HG03066 (cell line): ENCODE results near the gene CD74.

Source experiments
- ATAC-seq: cut with Tn5 transposase; IDR thresholded peaks from one replicate; pipeline ENCODE4 v1.9.1; 2021; ENCODE audit warnings: low read depth; ENCODE audit not compliant: unreplicated experiment

The CD74 gene

DNA sequence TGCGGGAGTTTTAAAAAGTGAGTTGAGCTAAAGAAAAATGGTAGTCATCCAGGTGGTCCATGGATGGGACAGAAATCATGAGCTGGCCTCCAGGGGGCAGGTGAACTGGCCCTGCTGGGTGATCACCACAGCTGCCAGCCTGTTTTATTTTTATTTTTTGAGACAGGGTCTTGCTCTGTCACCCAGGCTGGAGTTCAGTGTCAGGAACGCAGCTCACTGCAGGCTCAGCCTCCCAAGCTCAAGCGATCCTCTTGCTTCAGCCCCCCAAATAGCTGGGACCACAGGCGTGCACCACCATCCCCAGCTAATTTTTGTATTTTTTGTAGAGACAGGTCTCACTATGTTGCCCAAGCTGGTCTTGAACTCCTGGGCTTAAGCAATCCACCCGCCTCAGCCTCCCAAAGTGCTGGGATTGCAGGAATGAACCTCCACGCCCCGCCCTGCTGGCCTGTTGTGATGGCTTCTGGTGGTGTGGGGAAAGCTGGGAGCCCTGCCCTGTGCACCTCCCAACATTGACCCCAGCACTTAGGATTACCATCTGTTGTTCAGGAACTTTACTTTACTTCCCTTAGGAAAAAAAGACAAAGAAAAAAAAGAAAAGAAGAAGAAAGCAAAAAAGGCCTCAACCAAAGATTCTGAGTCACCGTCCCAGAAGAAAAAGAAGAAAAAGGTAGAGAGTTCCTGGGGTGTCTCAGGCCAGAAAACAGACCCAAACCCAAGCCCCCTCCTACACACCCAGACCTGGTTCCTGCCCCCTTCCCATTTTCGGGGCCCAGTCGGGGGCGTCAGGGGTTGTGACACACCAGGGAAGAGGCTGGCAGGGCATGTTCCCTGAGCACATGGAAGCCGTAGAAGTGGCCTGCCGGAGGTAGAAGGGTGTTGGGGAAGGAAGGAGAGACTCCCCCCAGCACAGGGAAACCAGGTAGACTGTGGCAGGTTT is 14.7 kb downstream of the CD74 start:
- no peak for ATAC-seq

DNA sequence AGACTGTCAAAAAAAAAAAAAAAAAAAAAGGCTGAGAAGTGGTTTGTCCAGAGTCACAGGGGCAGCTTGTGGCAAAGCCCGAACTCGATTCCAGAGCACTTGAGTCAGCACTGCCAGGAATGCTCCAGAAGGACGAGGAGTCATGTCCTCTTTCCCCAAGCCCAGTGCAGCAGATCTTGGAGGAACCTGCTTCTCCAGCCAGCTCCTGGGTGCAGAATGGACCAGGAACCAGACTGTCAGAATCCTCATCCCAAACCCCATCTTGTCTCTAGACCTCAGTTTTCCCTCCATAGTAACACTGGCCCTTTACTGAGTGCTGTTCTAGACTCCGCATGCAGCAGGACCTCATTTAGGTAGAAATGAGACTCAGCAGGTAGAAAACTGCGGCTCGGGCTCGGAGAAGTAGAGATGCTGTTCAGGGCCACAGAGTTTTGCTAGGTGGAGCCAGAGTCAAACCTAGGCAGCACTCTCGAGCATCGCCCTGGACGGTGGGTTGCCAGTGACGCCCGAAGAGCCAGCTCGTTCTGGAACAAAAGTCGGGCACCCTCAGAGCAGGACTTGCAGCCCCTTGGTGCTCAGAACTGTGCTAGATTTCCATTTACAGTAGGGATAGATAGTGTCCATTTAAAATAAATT is 15.4 kb downstream of the CD74 start:
- ATAC-seq: no peak

DNA sequence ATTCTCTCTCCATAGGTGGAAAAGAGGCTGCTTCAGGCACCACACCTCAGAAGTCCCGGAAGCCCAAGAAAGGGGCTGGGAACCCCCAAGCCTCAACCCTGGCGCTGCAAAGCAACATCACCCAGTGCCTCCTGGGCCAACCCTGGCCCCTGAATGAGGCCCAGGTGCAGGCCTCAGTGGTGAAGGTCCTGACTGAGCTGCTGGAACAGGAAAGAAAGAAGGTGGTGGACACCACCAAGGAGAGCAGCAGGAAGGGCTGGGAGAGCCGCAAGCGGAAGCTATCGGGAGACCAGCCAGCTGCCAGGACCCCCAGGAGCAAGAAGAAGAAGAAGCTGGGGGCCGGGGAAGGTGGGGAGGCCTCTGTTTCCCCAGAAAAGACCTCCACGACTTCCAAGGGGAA is 16.4 kb downstream of the CD74 start:
- ATAC-seq: no peak

- ATAC-seq: no peak
These were observed 17.1 kb downstream of the CD74 start for GRCh38 chr5:150395688-150395975.

DNA sequence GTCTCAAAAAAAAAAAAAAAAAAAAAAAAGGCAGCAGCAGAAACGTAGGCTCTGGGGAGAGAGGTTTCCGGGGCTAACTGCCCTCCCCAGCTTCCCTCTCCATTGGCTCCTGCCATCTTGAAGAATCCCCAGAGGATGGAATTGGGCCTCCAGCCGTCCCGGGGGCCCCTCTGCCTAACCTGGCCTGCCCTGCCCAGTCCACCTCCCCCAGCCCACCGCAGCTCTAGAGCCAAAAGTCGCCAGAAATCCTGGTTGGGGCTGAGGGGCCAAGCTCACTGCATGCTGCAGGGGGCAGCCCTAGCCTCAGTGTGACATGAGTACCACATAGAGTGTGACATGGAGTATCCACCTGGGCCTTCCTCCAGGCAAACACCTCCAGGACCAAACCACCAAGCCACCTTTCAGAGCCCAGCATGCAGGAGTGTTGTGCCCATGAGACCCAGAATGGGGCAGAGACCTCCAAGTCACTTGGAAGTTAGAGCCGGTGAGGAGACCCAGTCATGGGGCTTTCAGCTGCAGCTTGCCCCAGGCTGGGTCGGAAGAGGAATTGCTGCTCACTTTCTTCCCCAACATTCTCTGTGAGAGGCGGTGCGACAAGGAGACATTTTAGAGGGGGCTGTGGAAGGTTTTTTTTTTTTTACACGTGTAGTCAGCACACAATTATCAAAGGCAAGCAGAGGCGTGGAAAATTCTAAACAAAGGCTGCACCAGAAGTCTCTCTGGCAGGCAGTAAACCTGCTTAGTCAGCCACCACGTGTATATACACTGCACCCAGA is 17.6 kb downstream of the CD74 start:
- ATAC-seq: no peak

DNA sequence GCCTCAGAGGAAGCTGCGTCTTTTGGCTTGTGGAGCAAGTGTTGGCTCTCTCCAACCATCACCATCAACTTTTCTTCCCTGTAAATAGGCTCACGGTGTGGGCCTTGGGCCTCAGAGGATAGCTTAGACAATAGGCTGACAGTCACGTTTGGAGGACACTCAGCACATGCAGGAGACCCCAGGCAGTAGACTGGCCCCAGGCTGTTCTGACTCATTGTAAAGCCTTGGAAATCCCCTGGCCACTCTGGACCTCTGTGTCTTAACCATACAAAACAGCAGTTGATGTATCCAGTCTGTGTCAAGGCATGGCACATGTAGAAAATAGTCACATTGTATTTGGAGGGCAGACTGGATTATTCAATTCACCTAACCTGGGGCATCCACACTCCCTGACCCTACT is 18.6 kb downstream of the CD74 start:
- no peak for ATAC-seq

- no peak for ATAC-seq
These were observed 19.5 kb downstream of the CD74 start for GRCh38 chr5:150393096-150393645.

DNA sequence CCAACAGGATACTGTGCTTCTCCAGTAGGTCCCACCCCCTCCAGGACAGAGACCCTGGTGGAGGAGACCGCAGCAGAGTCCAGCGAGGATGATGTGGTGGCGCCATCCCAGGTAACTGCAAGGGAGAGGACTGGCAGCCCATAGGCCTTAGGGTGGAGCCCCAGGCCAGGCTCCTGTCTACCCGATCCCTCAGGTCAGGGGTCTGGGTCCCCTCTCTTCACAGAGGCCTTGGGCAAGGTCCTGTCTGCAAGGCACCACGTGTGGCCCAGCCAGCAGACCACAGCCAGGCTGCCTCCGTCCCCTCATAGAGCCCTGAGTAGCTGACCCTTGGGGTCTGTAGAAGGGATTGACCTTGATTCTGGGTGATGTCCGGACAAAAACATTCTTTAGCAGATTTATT is 20.0 kb downstream of the CD74 start:
- ATAC-seq: no peak

GRCh38 chr5:150391986-150392385 is 20.7 kb downstream of the CD74 start:
- no peak for ATAC-seq

DNA sequence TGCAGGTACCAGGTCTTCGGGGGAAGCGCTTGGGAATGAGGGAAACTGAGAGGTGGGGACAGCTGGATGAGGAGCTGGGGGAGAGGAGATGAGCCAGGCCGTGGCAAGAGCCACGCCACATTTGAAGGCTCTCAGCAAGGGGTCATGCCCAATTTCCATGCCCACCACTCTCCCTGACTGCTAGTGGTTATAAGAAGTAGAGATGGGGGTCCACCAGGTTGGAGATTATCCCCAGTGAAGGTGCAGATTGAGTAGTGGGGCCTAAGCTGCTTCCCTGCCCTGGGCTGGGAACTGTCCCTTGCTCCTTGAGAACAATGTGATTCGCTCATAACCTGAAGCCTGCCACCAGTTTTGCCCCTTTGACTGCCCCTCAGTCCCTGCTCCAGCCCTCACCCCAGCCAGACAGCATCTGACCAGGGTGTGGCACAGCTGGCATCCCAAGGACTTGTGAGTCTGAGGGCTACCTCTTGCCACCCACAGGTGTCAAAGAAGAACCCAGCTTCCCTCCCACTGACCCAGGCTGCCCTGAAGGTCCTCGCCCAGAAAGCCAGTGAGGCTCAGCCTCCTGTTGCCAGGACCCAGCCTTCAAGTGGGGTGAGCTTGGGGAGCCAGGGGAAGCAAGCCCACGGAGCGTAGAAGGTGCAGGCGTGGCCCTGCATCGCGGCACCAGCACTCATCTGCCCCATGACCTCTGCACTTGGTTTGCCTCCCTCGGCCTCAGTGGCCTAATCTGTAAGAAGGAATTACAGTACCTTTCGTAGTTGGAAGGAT is 21.5 kb downstream of the CD74 start:
- ATAC-seq: no peak

DNA sequence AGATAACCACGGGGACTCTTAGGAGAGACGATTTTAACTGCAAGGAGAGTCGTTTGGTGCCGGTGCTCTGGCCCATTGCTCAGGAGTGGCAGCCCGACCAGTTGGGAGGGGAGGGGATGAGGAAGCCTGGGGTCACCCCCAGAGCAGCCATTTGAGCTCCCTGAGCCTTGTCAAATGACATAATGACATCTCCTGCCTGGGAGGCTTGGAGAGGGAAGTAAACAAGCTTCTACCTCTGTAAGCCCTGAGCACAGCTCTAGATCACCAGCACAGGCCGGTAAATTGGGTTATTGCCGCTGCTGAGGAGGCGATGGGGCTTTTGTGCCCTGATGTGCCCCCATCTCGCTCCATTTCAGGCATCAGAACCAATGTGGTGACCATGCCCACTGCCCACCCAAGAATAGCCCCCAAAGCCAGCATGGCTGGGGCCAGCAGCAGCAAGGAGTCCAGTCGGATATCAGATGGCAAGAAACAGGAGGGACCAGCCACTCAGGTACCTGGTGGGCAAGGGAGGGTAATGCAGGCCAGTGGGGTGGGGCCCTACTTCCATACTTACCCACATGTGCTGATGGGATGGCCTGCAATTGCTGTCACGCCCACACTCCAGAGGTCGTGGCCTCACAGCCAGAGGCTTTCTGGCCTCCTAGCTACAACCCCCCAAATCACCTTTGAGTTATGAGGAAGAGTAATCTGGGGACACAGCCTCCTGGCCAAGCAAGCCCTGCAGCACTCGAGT is 23.0 kb downstream of the CD74 start:
- ATAC-seq: no peak

- no peak for ATAC-seq
These were observed 26.5 kb downstream of the CD74 start for GRCh38 chr5:150386024-150386855.

- no peak for ATAC-seq
These were observed 28.0 kb downstream of the CD74 start for GRCh38 chr5:150384701-150385100.

GRCh38 chr5:150377964-150378694 is 34.6 kb downstream of the CD74 start:
- no peak for ATAC-seq

DNA sequence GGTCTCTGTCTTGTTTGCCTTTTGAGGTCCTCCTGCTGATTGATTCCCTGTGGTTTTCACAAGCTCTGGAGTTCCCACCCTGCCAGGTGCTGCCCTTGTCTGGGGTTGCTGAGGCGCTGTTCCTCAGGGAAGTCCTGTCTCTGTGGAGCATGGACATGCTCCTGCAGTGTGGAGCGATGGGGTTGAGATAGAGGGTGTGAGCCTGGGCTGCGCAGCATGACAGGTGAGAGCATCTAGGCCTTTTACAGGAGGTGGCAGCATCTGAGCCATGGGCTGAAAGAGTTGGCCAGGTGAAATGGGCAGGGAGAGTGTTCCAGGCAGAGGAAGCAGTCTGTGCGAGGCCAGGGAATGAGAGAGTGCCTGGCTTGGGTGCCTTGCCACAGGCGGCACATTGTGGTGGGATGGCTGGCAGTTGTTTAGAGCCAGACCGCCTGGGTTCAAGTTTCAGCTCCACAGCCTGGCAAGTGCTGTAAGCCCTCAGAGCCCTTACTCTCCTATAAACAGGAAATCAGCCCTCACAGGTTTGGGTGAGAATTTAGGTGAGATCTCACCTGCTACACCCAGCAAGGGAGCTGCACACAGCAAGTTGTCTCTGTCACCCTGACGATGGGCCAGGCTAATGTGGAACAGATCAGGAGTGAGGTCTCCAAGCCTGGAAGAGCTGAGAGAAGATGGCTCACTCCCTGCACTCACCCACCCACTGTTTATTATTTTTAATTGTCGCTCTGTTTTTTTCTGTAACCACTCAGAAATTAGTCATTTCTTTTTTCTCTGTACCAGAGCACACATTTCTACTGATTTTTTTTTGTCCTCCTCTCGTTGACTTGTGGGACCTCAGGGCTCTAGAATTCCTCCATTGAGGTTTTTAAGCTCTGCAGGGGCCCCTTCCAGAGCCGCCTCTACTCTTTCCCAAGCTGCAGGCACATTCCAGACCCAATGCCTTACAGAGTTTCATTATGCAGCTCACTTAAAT is 35.6 kb downstream of the CD74 start:
- no peak for ATAC-seq

GRCh38 chr5:150374651-150375050 is 38.1 kb downstream of the CD74 start:
- ATAC-seq: no peak

DNA sequence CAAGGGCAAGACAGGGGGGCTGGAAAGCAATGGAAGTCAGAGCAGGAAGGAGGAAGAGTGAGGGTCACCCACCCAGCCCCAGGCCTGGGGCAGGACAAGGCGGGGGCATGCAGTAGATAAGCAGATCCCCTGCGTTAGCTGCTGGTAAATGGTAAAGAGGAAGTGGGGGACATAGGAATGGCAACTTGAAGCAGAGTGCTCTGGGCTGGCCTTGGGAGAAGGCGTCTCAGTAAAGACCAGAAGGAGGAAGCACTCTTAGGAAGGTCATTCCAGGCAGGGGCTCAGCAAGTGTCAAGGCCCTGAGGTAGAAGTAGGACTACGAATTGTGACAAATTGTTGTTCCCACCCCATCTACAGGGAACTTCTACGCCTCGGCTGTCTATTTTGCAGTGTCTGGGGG is 40.1 kb downstream of the CD74 start:
- ATAC-seq: no peak
